NOMO-1 (cell line): ENCODE results near the gene SUN3.
"Not testable (repeated sequence)": the region's sequence is repeated elsewhere in the genome, so short reads cannot be mapped to it uniquely, and the experiment has no call there.

ENCODE experiments used
- DNase-seq, 2 experiments: peaks; one replicate each; lab custom pipeline; 2025; ENCODE audit not compliant: unreplicated experiment in 2 of 2; lab: John Stamatoyannopoulos, UW

SUN3 gene

GRCh38 chr7:48033922-48034321 lies 5.0 kb upstream of the SUN3 start:
- no peak for DNase-seq

- DNase-seq = no peak
These were observed 2.2 kb upstream of the SUN3 start for GRCh38 chr7:48031111-48031510.

- no peak for DNase-seq
These were observed 3.3 kb downstream of the SUN3 start for GRCh38 chr7:48025624-48026023.

GRCh38 chr7:48017674-48018073 lies 11.2 kb downstream of the SUN3 start:
- DNase-seq = no peak

GRCh38 chr7:48016641-48017040 lies 12.3 kb downstream of the SUN3 start:
- no peak for DNase-seq

- DNase-seq = no peak
These were observed 17.0 kb downstream of the SUN3 start for GRCh38 chr7:48011951-48012350.

- peak in 1 of 2 experiments; percentile 53 for DNase-seq
These were observed 17.6 kb downstream of the SUN3 start for GRCh38 chr7:48011323-48011722.

GRCh38 chr7:48009954-48010353 lies 19.0 kb downstream of the SUN3 start:
- DNase-seq = no peak

GRCh38 chr7:48009257-48009656 lies 19.6 kb downstream of the SUN3 start:
- DNase-seq = no peak

GRCh38 chr7:48006866-48007265 lies 22.0 kb downstream of the SUN3 start:
- no peak for DNase-seq

GRCh38 chr7:48004638-48005037 lies 24.3 kb downstream of the SUN3 start:
- no peak for DNase-seq

- DNase-seq = no peak
These were observed 24.9 kb downstream of the SUN3 start for GRCh38 chr7:48004032-48004431.

- DNase-seq = not testable (repeated sequence)
These were observed 28.7 kb downstream of the SUN3 start for GRCh38 chr7:48000164-48000563.

- no peak for DNase-seq
These were observed 29.5 kb downstream of the SUN3 start for GRCh38 chr7:47999413-47999812.

- DNase-seq = no peak
These were observed 36.5 kb downstream of the SUN3 start for GRCh38 chr7:47992446-47992845.

- DNase-seq = peak; percentile 80 to 88
These were observed 37.1 kb downstream of the SUN3 start for GRCh38 chr7:47991741-47992311.

- no peak for DNase-seq
These were observed 37.6 kb downstream of the SUN3 start for GRCh38 chr7:47991270-47991669.

- DNase-seq = no peak
These were observed 38.3 kb downstream of the SUN3 start for GRCh38 chr7:47990592-47990991.

GRCh38 chr7:47989607-47990400 lies 39.1 kb downstream of the SUN3 start:
- DNase-seq = not testable (repeated sequence)

GRCh38 chr7:47988496-47989386 lies 40.2 kb downstream of the SUN3 start:
- DNase-seq = no peak

GRCh38 chr7:47982610-47983009 lies 46.3 kb downstream of the SUN3 start:
- no peak for DNase-seq
